ENCODE data around the gene GRP.

- no peak for TF ChIP-seq POLR2A (IDR thresholded peaks at IDR 0.05)
- no peak for TF ChIP-seq CTCF (IDR thresholded peaks at IDR 0.05)
These were observed 11.2 kb downstream of the GRP start for GRCh38 chr18:59231114-59231513.

Data from thyroid gland (tissue), 4 donors.